Kidney glomerular epithelial cell (primary cell): Measurements from ENCODE around the gene DHX8.

Experiments
- DNase-seq: peaks from one replicate; lab custom pipeline; 2025; lab: John Stamatoyannopoulos, UW

Gene DHX8

DNA sequence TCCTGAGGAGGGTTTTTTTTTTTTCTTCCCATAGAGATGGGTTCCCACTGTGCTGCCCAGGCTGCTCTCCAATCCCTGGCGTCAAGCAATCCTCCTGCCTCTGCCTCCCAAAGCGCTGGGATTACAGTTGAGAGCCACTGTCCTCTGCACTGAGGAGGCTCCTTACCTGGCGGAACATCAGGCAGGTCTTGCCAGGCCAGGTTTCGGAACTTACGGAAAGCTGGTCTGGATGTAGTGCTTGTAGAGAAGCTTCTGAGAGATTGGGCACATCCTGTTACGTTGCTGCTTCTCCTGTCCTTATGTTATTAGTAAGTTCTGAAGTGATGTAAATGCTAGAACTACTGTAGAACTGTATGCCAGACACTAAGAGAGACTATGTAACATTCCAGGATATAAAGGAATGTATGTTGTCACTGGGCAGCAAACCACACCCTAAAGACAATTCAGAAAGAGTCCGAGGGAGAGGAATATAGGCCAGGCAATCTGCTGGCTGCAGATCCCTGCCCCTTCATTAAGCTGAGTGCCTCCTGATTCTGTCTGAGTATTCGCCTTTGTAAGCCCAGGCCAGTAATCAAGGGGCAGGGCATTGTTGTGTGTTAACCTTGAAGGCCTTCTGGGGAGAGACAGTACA is 41.3 kb downstream of the DHX8 start:
- DNase-seq = no peak

DNA sequence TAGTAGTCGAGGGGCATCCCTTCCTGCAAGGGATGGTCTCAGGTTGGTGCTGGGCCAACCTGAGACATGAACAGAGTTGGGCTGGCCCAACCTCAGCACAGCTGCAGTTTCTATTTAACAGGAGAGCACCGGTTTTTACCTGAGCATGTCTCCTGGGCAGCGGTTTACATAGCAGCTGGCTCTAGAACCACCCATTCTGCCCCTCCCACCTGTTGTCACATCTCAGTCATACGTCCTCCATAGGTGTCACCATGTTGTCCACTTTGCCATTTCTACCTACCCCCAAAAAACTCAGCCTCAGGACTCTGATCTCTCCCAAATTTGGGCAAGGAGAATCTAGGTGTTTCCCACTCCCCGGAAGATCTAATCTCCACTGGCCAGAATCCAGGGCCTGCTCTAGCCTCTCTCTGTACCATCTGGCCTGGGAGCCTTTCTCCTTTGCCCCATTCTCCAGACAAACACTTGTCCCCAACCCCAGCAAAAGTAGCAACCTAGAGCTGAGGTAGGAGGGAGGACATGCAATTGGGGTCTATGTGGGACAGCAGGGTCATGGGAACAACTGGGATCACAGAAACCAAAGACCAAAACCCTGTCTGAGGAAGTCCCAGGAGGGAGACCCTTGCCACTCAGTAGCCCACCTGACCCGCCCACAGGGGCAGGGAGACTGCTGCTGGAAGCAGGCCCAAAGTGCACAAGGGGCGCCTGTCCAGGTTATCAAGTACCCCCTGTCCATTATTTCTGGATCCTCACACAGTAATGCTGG is 43.3 kb downstream of the DHX8 start:
- DNase-seq = no peak

DNA sequence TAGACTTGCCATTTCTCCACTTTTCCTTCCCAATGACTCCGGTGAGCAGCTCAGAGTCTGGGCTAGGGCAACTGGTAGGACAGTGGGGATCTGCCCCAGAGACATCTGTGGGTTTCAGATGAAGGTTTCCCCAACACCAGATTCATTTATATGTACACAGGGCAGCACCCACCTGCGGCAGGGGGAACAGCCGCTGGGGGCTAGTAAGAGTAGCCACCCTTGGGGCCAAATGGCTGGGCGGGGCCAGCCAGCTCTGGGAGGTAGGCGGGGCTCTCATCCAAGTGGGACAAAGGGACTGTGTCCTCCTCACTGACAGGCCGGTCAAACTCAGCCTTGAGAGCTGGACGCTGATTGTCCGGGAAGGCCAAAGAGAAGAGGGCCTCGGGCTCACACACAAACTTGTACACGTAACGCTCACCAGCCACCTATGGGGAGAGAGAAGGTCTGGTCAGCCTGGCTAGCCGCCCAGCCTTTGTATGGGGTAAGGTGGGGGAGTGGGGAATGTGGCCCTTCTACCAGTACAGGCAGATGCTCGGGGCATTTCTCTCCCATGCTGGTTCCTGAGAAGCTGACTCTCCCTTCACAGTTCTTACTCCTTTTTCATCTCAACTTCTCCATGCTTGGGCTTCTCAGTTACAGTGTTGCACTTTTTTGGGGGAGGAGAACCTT is 44.7 kb downstream of the DHX8 start:
- no peak for DNase-seq

DNA sequence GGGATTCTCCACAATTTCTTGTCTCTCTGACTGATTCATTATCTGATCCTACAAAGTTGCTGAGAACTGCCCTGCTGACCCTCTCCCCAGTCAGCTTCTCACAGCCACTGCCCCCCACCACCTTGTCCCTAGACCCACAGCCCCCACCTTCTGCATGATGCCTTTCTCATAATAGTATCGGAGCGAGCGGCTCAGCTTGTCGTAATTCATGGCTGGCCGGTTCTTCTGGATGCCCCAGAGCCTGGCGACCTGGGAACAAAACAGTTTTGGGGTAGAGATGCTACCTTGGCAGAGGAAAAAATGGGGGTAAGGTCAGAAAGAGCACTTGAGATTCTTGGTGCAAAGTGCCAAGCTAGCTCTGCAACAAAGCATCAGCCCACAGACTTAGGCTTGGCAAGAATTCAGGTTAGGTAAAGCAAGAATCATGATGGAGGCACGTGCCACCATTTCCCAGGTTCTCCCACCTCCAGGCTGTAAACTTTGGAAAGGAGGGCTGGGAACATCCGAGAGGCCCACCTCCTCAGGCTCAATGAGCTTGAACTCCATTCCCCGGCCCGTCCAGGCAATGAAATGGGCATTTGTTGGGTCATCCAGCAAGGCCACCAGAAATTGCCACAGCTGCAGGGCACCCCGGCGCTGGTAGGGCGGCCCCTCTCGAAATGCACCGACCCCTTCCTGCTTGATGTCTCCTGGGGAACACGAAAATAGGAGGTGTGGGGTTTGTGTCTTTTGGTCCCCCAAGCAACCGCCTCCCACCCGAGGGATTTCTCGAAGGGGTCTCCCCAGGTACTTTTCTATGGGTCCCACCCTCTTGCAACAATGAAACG is 45.4 kb downstream of the DHX8 start:
- DNase-seq = no peak

DNA sequence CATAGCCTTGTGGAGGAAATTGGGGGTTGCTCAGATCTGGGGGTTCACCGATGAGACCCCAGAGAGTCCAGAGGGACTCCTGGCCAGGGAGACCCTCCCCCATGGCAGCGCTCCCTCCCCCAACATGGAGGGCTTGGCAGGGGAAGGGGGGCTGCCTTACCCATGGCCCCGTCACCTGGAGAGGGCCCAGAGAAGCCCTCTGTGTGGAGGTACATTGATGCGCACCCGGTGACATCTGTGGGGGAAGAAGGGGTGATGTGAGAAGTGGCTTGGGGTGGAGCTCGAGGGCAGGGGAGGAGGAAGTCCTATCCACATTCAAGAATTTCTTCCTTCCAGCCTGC is 46.1 kb downstream of the DHX8 start:
- DNase-seq = no peak

DNA sequence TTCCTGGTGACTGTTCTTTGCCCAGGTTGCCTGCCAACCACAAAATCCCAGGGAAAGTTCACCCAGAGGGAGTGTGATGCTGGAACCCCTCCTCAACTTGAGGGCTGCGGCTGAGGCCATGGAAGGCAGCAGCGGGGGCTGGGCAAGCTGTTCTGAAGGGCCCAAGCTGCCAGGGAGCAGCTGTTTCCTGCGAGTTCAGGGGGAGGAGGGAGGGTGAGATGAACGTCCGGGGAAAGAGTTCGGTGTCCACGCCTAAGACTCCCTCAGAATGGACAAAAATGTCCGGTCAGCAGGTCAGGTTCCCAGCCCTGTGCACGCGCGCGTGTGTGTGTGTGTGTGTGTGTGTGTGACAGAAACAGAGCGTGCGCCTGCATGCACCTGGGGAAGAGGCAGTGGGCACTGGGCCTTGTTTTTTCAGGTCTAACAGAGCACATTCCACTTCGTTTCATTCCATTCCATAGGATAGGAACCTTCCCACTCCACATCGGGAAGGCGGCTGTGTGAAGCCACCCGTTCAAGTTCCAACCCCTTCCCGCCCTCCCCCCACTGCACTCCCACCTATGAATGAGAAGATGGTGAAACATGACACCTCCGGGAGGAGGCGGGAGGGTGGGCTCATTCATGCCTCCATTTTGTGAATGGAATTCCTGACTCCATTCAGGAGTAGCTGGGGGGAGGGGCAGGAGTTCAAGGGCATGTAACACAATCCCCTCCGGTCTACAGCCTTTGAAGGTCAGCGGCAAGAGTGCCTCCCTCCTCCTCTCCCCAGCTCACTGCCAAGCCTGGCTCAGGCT is 46.7 kb downstream of the DHX8 start:
- DNase-seq = peak; percentile 85

DNA sequence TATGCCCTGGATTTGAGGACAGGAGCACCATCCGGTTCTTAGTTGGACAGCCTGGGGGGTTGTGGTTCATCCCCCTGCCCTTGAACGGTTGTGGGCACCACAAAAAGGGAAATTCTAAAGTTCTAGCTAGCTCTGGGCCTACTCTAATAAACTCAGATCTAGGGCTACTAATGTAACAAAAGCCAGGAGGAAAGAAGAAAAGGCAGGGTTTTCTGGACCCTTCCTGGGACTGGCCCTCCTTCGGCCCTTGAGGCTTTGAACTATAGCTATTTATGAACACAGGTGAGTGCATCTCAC is 47.3 kb downstream of the DHX8 start:
- no peak for DNase-seq

DNA sequence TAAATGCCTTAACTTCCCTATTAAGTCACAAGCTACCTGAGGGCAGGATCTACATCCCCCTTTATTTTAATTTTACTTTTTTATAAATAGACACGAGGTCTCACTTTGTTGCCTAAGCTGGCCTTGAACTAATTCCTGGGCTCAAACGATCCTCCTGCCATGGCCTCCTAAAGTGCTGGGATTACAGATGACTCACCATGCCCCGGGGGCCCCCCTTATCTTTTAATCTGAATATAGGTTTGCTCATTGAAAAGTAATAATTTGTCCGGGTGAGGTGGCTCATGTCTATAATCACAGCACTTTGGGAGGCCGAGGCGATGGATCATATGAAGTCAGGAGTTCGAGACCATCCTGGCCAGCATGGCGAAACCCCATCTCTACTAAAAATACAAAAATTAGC is 48.2 kb downstream of the DHX8 start:
- no peak for DNase-seq

DNA sequence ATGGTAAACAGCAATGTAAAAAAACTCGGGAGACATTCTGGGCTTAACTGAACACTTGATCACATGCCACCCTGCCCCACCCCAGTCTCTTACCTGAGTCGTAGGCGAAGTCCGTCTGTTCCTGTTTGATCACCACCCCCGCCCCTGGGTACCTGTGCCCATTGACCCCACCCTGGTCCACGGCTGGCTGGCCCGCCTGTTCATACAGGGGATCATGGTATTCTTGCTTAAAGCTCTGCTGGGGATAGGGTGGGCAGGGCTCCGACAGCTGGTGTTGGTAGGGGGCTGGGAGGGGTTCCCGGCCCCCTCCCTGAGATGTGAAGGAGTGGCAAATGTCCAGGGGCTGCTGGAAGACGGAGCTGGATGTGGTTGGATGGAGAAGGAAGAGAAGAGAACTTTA is 48.8 kb downstream of the DHX8 start:
- no peak for DNase-seq

DNA sequence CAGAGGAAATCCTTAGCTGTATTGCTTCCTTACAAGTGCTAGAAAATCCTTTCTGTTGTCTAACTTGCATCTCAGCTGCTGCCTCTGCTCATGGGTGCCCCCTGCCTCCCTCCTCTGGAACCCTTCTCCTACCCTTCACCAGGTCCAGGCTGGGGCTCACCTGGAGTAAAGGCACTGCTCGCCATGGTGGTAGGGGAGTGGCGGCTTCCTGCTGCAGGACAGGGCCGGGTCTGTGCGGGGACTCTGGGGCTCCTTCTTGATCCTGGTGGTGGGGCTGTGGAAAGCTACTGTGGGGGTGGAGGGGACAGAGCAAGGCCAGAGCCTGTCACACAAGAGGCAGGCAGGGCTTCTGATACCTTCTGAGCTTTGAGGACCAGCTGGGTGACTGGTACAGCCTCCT is 49.9 kb downstream of the DHX8 start:
- no peak for DNase-seq

DNA sequence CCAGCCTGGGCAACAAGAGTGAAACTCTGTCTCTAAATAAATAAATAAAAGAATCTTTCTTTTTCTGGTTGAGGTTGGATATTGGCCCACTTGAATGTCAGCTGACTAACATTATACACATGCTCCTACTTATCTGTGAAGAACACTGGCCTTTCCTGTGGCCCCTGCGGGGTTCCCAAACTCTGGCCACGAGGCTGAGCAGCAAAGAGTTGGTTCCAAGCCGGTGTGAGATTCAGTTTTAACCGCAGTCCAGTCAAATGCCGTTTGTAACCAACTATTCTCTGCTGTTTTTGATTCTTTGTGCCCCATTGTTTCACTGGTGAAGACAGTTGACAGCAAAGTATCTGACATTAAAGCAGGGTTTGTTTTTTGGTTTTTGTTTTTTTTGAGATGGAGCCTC is 51.1 kb downstream of the DHX8 start:
- no peak for DNase-seq

DNA sequence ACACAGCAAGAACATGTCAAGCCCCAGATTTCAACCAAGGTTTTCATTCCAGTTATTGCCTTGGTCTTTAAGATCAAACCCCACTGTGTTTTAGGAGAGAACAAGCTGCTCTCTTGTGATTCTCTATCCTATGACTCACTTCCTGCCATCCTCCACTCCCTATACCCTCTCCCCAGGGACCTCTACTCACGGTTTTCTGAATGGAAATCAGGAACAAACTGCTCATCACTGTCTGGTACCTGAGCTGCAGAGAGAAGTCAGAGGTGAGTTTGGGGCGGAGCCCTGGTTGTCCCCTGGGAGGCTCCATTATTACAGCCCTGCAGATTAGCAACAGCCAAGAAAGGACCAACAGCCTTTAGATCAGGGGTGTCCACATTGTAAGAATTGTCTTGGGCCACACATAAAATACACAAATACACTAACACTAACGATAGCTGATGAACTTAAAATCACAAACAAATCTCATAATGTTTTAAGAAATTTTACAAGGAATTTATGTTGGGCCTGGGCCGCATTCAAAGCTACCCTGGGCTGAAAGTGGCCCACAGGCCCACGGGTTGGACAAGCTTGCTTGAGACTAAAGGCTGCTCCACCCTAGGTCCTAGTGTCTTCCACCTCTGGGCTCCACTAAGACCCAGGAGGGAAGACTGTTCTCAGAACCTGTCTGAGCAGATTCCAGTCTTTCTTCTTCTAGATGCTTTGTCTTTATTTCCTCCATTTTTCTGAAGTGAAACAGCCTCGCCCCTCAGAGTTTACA is 52.6 kb downstream of the DHX8 start:
- DNase-seq = no peak

DNA sequence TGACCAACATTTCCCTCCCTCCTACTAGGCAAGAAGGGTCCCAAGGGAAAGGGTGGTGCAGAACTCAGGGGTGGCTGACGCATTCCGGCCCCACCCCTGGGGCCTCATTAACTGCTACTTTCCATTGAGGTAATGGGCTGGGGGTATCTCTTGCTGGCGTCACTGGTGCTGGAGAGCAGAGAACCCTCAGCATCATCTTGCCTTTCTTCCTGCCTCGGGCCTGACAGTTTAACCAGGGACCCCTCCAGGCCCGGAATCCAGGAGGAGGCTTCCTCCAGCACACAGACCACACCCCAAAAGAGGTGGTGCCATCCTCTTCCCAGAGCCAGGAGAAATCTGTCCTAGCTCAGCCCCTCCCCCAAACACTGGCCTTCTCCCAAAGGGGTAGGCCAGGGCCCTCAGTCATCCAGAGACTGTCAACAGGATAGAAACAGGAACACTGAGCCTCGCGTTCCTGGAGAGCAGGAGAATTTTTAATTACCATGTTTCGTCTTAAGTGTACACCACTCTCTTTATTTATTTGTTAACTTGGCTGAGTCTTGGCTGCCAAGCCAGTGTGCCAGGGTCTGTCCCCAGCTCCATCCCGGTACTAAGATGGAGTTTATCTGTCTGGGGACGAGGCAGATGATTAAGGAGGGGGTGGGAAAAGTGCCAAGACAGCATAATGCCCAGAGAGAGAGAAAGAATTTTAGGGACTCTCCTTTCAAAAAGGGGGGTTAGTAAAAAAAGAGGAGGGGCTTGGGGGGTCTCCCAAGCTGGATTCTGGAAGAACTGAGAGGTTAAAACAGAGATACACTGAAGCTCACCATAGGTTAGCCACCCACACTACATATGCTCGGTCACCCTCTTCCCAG is 57.3 kb downstream of the DHX8 start:
- DNase-seq = no peak

DNA sequence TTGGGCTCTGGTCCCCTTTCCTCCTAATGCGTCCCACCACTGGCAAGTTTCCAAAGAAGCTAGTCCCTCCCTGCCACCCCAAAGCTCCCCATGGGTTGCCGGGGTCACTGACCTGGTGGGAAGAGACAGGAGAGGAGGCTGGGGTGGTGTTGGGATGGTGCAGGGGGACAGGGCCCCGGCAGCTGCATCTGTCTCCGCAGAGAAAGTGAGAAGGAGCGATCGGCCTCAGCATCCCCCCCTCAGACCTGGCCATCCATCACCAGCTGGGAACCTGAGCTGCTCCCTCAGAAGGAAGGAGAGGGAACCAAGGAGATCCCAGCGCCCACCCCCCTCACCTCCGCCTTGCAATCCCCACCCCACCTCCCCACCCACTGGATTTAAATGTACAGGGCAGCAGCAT is 59.1 kb downstream of the DHX8 start:
- DNase-seq = no peak

DNA sequence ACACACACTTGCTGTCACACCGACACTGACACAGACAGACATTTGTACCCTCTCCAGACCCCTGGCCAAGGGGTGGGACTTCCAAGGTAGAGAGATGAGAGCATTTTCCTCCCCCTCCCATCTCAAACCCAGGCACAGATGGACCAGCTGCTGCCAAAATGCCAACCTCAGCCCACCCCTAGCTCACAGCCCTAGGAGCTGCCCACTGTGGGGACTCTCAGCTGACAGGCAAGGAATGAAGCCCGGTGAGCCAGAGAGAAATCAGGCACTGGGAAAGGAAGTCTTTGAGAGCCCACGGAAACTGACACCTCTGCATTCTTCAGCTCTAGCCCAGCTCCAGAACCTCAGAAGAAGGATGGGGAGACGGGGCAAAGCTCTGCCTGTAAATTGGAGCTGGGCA is 59.5 kb downstream of the DHX8 start:
- DNase-seq = no peak

DNA sequence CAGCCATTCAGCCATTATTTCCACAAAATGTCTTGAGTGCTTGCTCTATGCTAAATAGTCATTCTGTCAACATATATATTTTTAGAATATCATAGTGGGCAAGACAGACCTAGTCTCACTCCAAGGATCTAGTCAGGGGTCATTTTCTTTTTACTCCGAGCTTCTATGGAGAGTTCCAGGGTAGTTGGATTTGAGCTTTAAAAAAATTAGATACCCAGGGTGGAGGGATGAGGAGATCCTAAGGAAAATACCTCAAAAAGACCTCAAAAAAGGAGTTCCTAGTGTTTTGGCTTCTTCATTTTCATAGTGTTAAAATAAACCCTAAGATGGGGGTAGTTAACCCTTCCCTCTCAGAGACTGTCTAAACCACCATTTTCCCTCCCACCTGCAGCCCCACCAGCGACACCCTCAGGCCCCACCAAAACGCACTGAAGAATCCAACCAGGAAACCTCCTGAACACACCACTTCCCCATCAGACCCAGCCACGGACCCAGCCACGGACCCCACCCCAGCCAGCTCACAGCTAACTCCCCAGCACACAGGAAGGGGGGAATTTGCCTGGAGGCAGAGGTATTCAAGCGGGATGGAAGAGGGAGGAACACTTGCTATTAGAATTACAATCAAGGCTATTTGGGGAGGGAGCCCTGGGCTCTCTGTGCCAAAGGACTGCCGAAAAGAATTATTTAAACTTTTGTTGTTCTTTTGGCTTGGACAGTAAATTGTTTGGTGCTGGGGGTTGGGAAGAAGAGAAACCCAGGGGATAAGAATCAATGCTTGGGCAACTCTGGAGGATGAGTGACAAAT is 60.2 kb downstream of the DHX8 start:
- DNase-seq = no peak

DNA sequence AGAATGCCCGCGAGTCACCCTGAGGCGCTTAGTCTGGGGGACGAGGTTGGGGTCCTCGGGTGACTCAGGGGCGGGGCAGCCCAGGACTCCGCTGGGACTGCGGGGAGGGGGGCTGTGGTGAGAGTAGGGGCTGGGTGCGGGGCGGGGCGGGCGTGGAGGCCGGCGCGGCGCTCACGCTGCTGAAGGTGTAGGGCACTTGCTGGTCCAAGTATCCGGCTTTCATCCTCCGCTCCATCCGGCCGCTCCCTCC is 61.5 kb downstream of the DHX8 start:
- DNase-seq = no peak

DNA sequence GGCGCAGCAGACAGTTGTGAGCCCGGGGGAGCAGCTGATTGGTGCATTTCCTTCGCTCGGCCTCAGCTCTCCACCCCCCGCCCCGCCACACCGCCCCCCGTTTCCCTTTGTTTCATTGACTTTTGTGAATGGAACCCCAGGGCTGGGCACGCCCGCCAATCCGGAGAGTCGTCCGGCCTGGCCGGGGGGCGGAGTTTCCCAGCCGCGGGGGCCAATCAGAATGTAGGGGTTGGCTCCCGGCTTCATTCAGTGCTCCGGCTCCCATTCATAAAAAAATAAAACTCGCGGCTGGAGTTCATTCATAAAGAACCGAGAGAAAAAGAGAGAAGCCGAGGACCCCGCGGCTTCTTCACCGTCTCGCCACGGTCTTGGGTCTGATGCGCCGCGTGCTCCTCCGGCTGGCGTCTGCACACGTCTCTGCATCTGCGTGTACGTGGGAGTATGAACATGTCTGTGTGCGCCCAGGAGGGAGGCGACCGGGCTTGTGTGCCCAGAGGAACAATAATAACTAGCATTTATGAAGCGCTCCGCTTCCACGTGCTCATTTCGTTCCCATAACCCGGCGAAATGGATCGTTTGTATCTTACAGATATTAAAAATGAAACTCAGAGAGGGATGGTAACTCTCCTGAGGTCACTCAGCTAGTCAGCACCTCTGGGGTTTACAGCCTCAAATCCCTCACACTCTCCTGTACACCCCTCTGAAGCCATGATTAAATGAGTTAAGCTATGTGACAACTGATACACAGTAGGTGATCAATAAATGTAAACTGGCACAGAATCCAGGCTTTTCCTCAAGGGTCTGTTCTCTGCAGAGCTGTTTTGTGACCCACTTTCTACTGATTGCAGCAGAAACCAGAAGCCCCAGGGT is 62.8 kb downstream of the DHX8 start, which contains the start of gene ETV4:
ETV4 (minus strand) TSS at position 22 of the 870 bp plus-strand sequence. CDS start 723 bp downstream, outside the sequence.
- DNase-seq = peak; percentile 92

DNA sequence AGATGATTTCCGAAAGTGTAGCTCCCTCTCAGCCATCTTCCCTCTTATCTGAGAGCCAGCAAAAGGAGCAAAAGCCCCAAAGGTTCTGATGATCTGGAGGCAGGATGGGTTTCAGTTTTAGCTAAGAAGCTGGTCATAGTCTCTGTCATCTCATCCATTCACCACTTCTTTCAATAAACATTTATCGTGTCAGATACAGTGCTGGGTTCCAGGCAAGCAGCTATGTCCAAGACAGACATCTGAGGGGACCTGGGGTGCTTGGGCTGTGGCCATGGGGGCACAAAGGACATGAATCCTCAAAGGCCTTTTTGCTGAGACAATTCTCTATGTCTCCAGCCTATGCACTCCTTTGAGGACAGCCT is 63.4 kb downstream of the DHX8 start:
- no peak for DNase-seq
